Fibroblast of skin of right biceps (primary cell): ENCODE results near the gene KRTAP22-1.

ENCODE experiments used
- DNase-seq: peaks from one replicate; pipeline ENCODE4 v3.0.0-alpha.2; 2013

The KRTAP22-1 gene

DNA sequence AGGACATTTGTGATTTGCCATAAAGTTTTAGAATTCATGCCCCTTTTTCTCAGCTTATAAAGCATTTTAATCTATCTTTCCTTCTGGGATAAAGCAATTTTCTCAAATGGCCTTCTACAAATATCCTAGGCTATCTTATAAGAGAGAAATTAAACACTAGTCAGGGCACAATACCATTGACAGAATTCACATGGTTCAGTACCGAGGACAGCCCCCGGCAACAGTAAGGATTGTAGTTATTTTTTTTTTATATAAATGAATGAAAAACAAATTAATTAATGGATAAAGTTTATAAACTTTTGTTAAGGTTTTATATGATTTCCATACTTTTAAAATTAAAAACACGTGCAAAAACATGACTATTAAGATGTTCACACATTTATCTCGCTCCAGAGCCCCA is 27.2 kb downstream of the KRTAP22-1 start:
- no peak for DNase-seq

DNA sequence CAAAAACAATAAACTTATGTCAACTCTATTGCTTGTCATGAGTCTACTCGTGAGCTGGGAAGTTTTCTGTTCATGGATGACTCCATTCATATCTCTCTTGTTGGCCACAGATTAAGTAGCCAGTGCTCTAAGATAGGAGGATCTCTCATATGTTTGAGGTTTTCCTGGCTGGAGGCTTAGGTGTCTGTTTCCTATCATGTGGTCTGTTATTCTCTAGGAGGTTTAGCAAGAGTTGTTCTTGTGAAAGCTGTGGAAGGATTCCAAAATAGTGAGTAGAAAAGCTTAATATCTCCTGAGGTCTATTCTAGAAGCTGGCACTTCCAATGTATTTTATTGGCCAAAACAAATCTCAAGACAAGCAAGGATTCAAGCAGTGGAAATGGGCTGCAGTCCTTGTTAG is 28.3 kb downstream of the KRTAP22-1 start:
- no peak for DNase-seq

DNA sequence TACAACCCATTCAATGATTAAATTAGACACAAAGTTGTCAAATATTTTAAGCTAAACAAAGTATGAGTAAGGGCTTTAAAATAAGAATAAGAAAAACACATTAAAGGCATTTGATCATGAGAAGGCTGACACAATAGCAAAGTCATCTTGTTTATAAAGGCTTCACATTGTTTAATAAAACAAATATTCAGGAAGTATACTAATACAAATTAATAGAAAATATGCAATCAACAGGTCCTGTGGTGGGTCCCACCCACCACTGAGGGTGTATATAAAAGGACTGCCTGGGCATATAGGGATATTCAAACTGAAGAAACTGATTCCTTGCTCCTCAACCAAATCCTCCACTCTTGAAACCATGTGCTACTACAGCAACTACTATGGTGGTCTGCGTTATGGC is 34.0 kb downstream of the KRTAP22-1 start, which contains the start of gene KRTAP20-2:
Gene KRTAP20-2 (plus strand): TSS at position 301 of the 400 bp plus-strand sequence. CDS start 58 bp downstream, at position 359.
- DNase-seq: no peak

DNA sequence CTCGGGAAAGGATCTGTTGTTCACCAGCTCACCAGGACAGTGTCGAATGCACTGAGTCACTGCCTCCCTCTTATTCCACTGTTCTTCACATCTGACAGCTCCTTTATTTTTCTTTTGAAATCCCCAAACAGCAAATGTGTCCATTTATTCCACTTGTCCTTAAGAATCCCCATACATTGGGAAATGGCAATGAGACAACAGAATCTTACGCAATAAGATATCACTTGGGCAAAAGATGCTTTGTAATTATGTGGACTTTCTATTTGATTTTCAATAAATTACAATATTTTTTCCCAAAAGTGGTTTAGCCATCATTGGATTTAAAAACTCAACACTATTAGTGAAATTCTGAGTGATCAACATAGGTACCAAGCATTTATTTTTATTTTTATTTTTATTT is 37.8 kb downstream of the KRTAP22-1 start:
- no peak for DNase-seq

DNA sequence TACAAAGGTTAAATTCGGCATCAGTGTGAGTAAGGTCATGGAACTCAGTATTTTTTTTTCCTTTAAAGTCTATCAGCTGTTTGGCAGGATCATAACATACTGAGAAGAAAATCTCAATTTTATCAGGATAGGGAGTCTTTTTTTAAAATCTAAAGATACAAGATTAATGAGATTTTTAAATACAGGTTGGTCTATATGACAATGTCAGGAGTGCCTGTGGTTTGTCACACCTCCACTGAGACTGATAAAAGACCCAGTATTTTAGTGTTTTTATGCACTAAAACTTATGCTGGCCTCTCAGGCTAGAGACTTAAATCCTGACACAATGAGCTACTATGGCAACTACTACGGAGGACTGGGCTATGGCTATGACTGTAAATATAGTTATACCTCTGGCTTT is 41.7 kb downstream of the KRTAP22-1 start, which contains the start of gene KRTAP20-3:
Gene KRTAP20-3 (plus strand): TSS at position 301 of the 400 bp plus-strand sequence.
- DNase-seq: no peak

DNA sequence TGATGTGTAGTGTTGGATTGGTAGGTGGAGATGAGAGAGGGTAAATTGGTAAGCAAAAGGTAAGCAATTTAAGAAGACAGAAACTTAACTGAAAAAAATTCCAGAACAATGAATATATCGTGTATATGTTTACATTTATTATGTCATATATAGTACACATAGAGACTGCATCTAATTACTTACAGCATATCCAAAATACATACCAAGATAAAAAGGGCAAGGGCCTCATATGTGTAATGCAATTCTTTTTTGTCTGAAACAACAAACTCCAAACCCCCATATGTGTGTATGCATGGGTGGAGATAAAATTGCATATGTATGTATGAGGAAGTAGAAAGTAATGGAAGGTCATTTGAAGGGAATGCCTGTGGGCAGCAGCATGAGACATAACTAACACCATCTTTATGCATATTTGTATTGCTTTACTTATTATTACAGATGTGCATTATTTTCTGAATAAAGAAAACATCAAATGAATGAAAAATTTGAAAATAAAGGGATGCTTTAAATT is 46.1 kb downstream of the KRTAP22-1 start:
- no peak for DNase-seq
